Spinal cord (tissue), 10 donors: ENCODE measurements around the gene PDE3B. TPM values are rescaled to one million over a fixed set of nuclear protein-coding genes. Genes with fewer than 3 reads are reported as not detected.
"Not testable (repeated sequence)": the region's sequence is repeated elsewhere in the genome, so short reads cannot be mapped to it uniquely, and the experiment has no call there.

Source experiments
- DNase-seq, 6 donors: peaks; one replicate each; pipeline versions ENCODE4 v3.0.0 to v3.0.0-alpha.2; 2013 to 2015; ENCODE audit warnings: low spot score in 6 of 6, low read depth in 4 of 6
- H3K27ac ChIP-seq: one replicate; pipeline ENCODE4 v1.5.1; 2013; ENCODE audit warnings: low read depth, low read length, control low read depth
- H3K27me3 ChIP-seq: one replicate; pipeline ENCODE4 v1.6.1; 2013; ENCODE audit warnings: low read length; ENCODE audit not compliant: control insufficient read depth, insufficient read depth
- H3K36me3 ChIP-seq: one replicate; pipeline ENCODE4 v1.6.1; 2013; ENCODE audit warnings: low read length; ENCODE audit not compliant: control insufficient read depth, insufficient read depth
- H3K4me1 ChIP-seq: one replicate; pipeline ENCODE4 v1.6.1; 2013; ENCODE audit warnings: low read length; ENCODE audit not compliant: control insufficient read depth, insufficient read depth
- H3K4me3 ChIP-seq: one replicate; pipeline ENCODE4 v1.5.1; 2013; ENCODE audit warnings: low read depth, low read length, control low read depth
- H3K9me3 ChIP-seq: one replicate; pipeline ENCODE4 v1.6.1; 2013; ENCODE audit warnings: low read length; ENCODE audit not compliant: control insufficient read depth, insufficient read depth
- WGBS: methylation state at CpG from one replicate; pipeline ENCODE4 v1.1.5; 2013; ENCODE audit warnings: missing lambda C conversion rate; ENCODE audit not compliant: insufficient coverage; 5-methylcytosine and 5-hydroxymethylcytosine counted together
- polyA plus RNA-seq, 2 donors: library from polyadenylated mRNA; unstranded; fragments of 120-200 nt; gene quantifications; one replicate each; pipeline ENCODE4 v1.2.1, GENCODE V29; 2013; ENCODE audit not compliant: insufficient read length in 2 of 2
- total RNA-seq, 2 donors: library from RNA; depleted of rRNA in 1 of 2; stranded (reverse); fragments of 120-200 nt in 1 of 2; fragments of >200 nt in 1 of 2; gene quantifications; one replicate each; pipeline versions ENCODE4 v1.2.3 to v1.2.4, GENCODE V29; 2013 to 2014
- donor health status: healthy.

PDE3B gene
- total and polyA plus RNA-seq, 4 donors: 9.8 to 37.7 (median 14.7) TPM

- Histone ChIP-seq H3K36me3 (no peaks in the 10 kb centered on the region), H3K27ac (no peak overlapping the region), H3K4me1 (no peaks in the 10 kb centered on the region), H3K27me3 (no peaks in the 10 kb centered on the region), H3K4me3 (no peak overlapping the region), H3K9me3 (peaks cover 2% of the 10 kb centered on the region)
- no peak for DNase-seq
These were observed 132.3 kb downstream of the PDE3B start for GRCh38 chr11:14775897-14776296.

GRCh38 chr11:14778460-14778859 is 134.9 kb downstream of the PDE3B start:
- not testable (repeated sequence) for H3K4me3 ChIP-seq, H3K27ac ChIP-seq, H3K4me1 ChIP-seq, H3K36me3 ChIP-seq, DNase-seq, H3K27me3 ChIP-seq, H3K9me3 ChIP-seq
- 90% methylated on average over 6 of the region's 8 CpGs for WGBS

GRCh38 chr11:14783788-14784187 is 140.2 kb downstream of the PDE3B start:
- Histone ChIP-seq H3K4me1 (no peaks in the 10 kb centered on the region), H3K27me3 (no peaks in the 10 kb centered on the region), H3K27ac (no peak overlapping the region), H3K9me3 (no peaks in the 10 kb centered on the region), H3K4me3 (no peak overlapping the region), H3K36me3 (no peaks in the 10 kb centered on the region)
- WGBS: 100% methylated on average over 1 of the region's 6 CpGs
- no peak for DNase-seq

GRCh38 chr11:14784230-14784629 is 140.6 kb downstream of the PDE3B start:
- Histone ChIP-seq H3K27me3 (no peaks in the 10 kb centered on the region), H3K4me3 (no peak overlapping the region), H3K36me3 (no peaks in the 10 kb centered on the region), H3K4me1 (no peaks in the 10 kb centered on the region), H3K9me3 (no peaks in the 10 kb centered on the region), H3K27ac (no peak overlapping the region)
- WGBS: no CpG with 5 or more reads among the region's 2 CpGs
- no peak for DNase-seq

- DNase-seq: peak in 2 of 6 donors; percentile 25 to 62
- no peak overlapping the region for H3K27ac ChIP-seq
- no peaks in the 10 kb centered on the region for H3K27me3 ChIP-seq
- no peaks in the 10 kb centered on the region for H3K9me3 ChIP-seq
- no peaks in the 10 kb centered on the region for H3K4me1 ChIP-seq
- no peak overlapping the region for H3K4me3 ChIP-seq
- no peaks in the 10 kb centered on the region for H3K36me3 ChIP-seq
These were observed 146.4 kb downstream of the PDE3B start for GRCh38 chr11:14789879-14790484.

GRCh38 chr11:14793546-14793945 is 149.9 kb downstream of the PDE3B start:
- Histone ChIP-seq H3K27ac (no peak overlapping the region), H3K36me3 (no peaks in the 10 kb centered on the region), H3K4me3 (no peak overlapping the region), H3K27me3 (no peaks in the 10 kb centered on the region), H3K9me3 (no peaks in the 10 kb centered on the region), H3K4me1 (no peaks in the 10 kb centered on the region)
- no peak for DNase-seq
- no CpG with 5 or more reads among the region's 2 CpGs for WGBS

GRCh38 chr11:14796028-14796427 is 152.4 kb downstream of the PDE3B start:
- not testable (repeated sequence) for H3K4me1 ChIP-seq, H3K4me3 ChIP-seq, H3K9me3 ChIP-seq, DNase-seq, H3K27ac ChIP-seq, H3K36me3 ChIP-seq, H3K27me3 ChIP-seq
- 100% methylated on average over 2 of the region's 4 CpGs for WGBS

- no peak for DNase-seq
- Histone ChIP-seq H3K36me3 (no peaks in the 10 kb centered on the region), H3K27ac (no peak overlapping the region), H3K9me3 (no peaks in the 10 kb centered on the region), H3K4me3 (no peak overlapping the region), H3K27me3 (no peaks in the 10 kb centered on the region), H3K4me1 (no peaks in the 10 kb centered on the region)
- no CpG with 5 or more reads among the region's 2 CpGs for WGBS
These were observed 160.2 kb downstream of the PDE3B start for GRCh38 chr11:14803846-14804245.

- Histone ChIP-seq H3K4me1 (no peaks in the 10 kb centered on the region), H3K27me3 (no peaks in the 10 kb centered on the region), H3K27ac (no peak overlapping the region), H3K9me3 (no peaks in the 10 kb centered on the region), H3K36me3 (no peaks in the 10 kb centered on the region), H3K4me3 (no peak overlapping the region)
- no peak for DNase-seq
These were observed 165.9 kb downstream of the PDE3B start for GRCh38 chr11:14809466-14809865.

- Histone ChIP-seq H3K9me3 (no peaks in the 10 kb centered on the region), H3K27me3 (no peaks in the 10 kb centered on the region), H3K4me1 (no peaks in the 10 kb centered on the region), H3K36me3 (no peaks in the 10 kb centered on the region), H3K4me3 (no peak overlapping the region), H3K27ac (no peak overlapping the region)
- no CpG with 5 or more reads among the region's 3 CpGs for WGBS
- no peak for DNase-seq
These were observed 169.2 kb downstream of the PDE3B start for GRCh38 chr11:14812757-14813156.
